Keratinocyte (primary cell): ENCODE results near the gene TMEM132E. TPM values are rescaled to one million over a fixed set of nuclear protein-coding genes. Genes with fewer than 3 reads are reported as not detected.

Experiments
- DNase-seq: peaks from one replicate; pipeline ENCODE4 v3.0.0-alpha.2; 2011; ENCODE audit warnings: low read depth, missing footprints, low spot score
- FAIRE-seq: peaks from 2 replicates; lab custom pipeline; 2011; peaks lifted over from hg19 to GRCh38; lab: Jason Lieb, UNC
- H2AFZ ChIP-seq: 2 replicates; pipeline ENCODE4 v1.6.0; 2012; ENCODE audit warnings: low read length, control low read depth, inconsistent platforms; ENCODE audit not compliant: control insufficient read depth
- H3K27ac ChIP-seq: 2 replicates; pipeline ENCODE4 v1.5.1; 2011; ENCODE audit warnings: low read length; ENCODE audit not compliant: control insufficient read depth, insufficient read depth
- H3K27me3 ChIP-seq: 3 replicates; pipeline ENCODE4 v1.6.0; 2011; ENCODE audit warnings: low read length; ENCODE audit not compliant: control insufficient read depth, insufficient read depth; ENCODE audit errors: extremely low read depth
- H3K36me3 ChIP-seq, 2 experiments: 2 replicates in 1 of 2; 3 replicates in 1 of 2; pipeline ENCODE4 v1.5.1; 2011; ENCODE audit warnings: low read length in 2 of 2, mild to moderate bottlenecking in 1 of 2; ENCODE audit not compliant: control insufficient read depth in 2 of 2, insufficient read depth in 2 of 2; ENCODE audit errors: extremely low read depth in 1 of 2
- H3K4me1 ChIP-seq: 3 replicates; pipeline ENCODE4 v1.5.1; 2011; ENCODE audit warnings: low read length; ENCODE audit not compliant: control insufficient read depth, insufficient read depth; ENCODE audit errors: extremely low read depth
- H3K4me2 ChIP-seq: 3 replicates; pipeline ENCODE4 v1.6.0; 2011; ENCODE audit warnings: low read depth, low read length; ENCODE audit not compliant: control insufficient read depth, insufficient read depth; ENCODE audit errors: extremely low read depth
- H3K4me3 ChIP-seq, 3 experiments: fragments of 200-600 bp in 1 of 3; sonication (generic) in 1 of 3; 2 replicates in 2 of 3; 3 replicates in 1 of 3; pipeline ENCODE4 v1.5.1; 2011 to 2016; ENCODE audit warnings: low read length in 3 of 3, mild to moderate bottlenecking in 3 of 3, control low read depth in 2 of 3, inconsistent platforms in 1 of 3, low read depth in 1 of 3, mixed read lengths in 1 of 3, mixed run types in 1 of 3, moderate library complexity in 1 of 3; ENCODE audit not compliant: control insufficient read depth in 2 of 3, insufficient read depth in 2 of 3; ENCODE audit errors: extremely low read depth in 1 of 3
- H3K79me2 ChIP-seq: 2 replicates; pipeline ENCODE4 v1.6.0; 2012; ENCODE audit warnings: low read length; ENCODE audit not compliant: control insufficient read depth, insufficient read depth
- H3K9ac ChIP-seq: 3 replicates; pipeline ENCODE4 v1.6.0; 2011; ENCODE audit warnings: low read length; ENCODE audit not compliant: control insufficient read depth, insufficient read depth; ENCODE audit errors: extremely low read depth
- H3K9me1 ChIP-seq: 3 replicates; pipeline ENCODE4 v1.6.0; 2011; ENCODE audit warnings: low read length; ENCODE audit not compliant: control insufficient read depth, insufficient read depth; ENCODE audit errors: extremely low read depth
- H3K9me3 ChIP-seq: 2 replicates; pipeline ENCODE4 v1.5.1; 2012; ENCODE audit warnings: low read depth, low read length; ENCODE audit not compliant: control insufficient read depth
- H4K20me1 ChIP-seq: 3 replicates; pipeline ENCODE4 v1.6.0; 2011; ENCODE audit warnings: low read length; ENCODE audit not compliant: control insufficient read depth, insufficient read depth; ENCODE audit errors: extremely low read depth
- CTCF ChIP-seq, 3 experiments: IDR thresholded peaks in 1 of 3; conservative IDR thresholded peaks in 1 of 3; optimal IDR thresholded peaks in 1 of 3; 2 replicates in 2 of 3; 3 replicates in 1 of 3; pipeline versions ENCODE3 to v1.5.1; 2011; ENCODE audit warnings: low read length in 3 of 3, mild to moderate bottlenecking in 3 of 3, moderate library complexity in 2 of 3, control low read depth in 1 of 3, inconsistent platforms in 1 of 3; ENCODE audit not compliant: insufficient read depth in 2 of 3; ENCODE audit errors: extremely low read depth in 1 of 3
- EZH2 ChIP-seq: IDR thresholded peaks from one replicate; pipeline ENCODE4 v1.6.1; 2012; ENCODE audit warnings: inconsistent platforms, mild to moderate bottlenecking, low read length, moderate library complexity
- dilution Hi-C: fragments of 300-500 bp; cut with MboI; formaldehyde crosslinking; loops from one replicate; pipeline ENCODE4 v1.7.0; 2020; ENCODE audit warnings: low sequenced_read_pairs; ENCODE audit not compliant: extremely low pct_ligation_motif_present
- polyA plus RNA-seq, 5 experiments: library from polyadenylated mRNA; depleted of rRNA in 3 of 5; stranded (reverse) in 3 of 5; stranded (forward) in 1 of 5; unstranded in 1 of 5; fragments of >200 nt; gene quantifications; 1 replicate in 1 of 5; 2 replicates in 3 of 5; 3 replicates in 1 of 5; pipeline versions ENCODE4 v1.2.1 to v1.2.3, GENCODE V29; 2011 to 2012; ENCODE audit warnings: missing spikeins in 2 of 5, low read depth in 1 of 5, low replicate concordance in 1 of 5

TMEM132E gene
- polyA plus RNA-seq, 1 donor (not counting 4 experiments of a cell fraction or from before 2014, with no cell fraction given): not detected

GRCh38 chr17:34626121-34626681 lies 46.8 kb downstream of the TMEM132E start:
- Histone ChIP-seq H3K9me1 (no peaks in the 10 kb centered on the region), H3K4me3 (no peak overlapping the region), H3K4me1 (no peaks in the 10 kb centered on the region), H3K36me3 (no peaks in the 10 kb centered on the region), H3K27ac (no peak overlapping the region), H2AFZ (no peak overlapping the region), H3K9ac (no peak overlapping the region), H3K79me2 (no peaks in the 10 kb centered on the region), H3K9me3 (no peaks in the 10 kb centered on the region), H3K27me3 (peaks cover 46% of the 10 kb centered on the region), H3K4me2 (no peak overlapping the region), H4K20me1 (no peaks in the 10 kb centered on the region)
- peak; percentile 68 for TF ChIP-seq EZH2
- TF ChIP-seq CTCF (optimal IDR thresholded peaks at IDR 0.05 in 1 of 3, IDR thresholded peaks at IDR 0.05 in 1 of 3, conservative IDR thresholded peaks at IDR 0.05 in 1 of 3; ENCODE audit: extremely low read depth in 1 of 3, insufficient read depth in 2 of 3, low read length in 3 of 3): peak in 2 of 3 experiments; percentile 4 to 23
- no peak for DNase-seq
- dilution Hi-C loops: loop anchor here (25.0 kb wide), 1 partner anchor 189 kb away; no protein-coding TSS in a partner anchor
- FAIRE-seq: no peak

GRCh38 chr17:34628879-34629278 lies 49.5 kb downstream of the TMEM132E start:
- Histone ChIP-seq H4K20me1 (no peaks in the 10 kb centered on the region), H3K27ac (no peak overlapping the region), H3K4me2 (no peak overlapping the region), H3K4me3 (no peak overlapping the region), H3K4me1 (no peaks in the 10 kb centered on the region), H3K27me3 (peaks cover 45% of the 10 kb centered on the region), H3K9me3 (no peaks in the 10 kb centered on the region), H3K36me3 (no peaks in the 10 kb centered on the region), H3K9me1 (no peaks in the 10 kb centered on the region), H3K79me2 (no peaks in the 10 kb centered on the region), H3K9ac (no peak overlapping the region), H2AFZ (no peak overlapping the region)
- dilution Hi-C loops: loop anchor here (25.0 kb wide), 1 partner anchor 192 kb away; no protein-coding TSS in a partner anchor
- TF ChIP-seq EZH2 (no peak), CTCF (optimal IDR thresholded peaks at IDR 0.05 in 1 of 3, IDR thresholded peaks at IDR 0.05 in 1 of 3, conservative IDR thresholded peaks at IDR 0.05 in 1 of 3; ENCODE audit: extremely low read depth in 1 of 3, insufficient read depth in 2 of 3, low read length in 3 of 3) (no peak)
- FAIRE-seq (no peak), DNase-seq (no peak)
